ENCODE results near the gene MTRR. TPM values are rescaled to one million over a fixed set of nuclear protein-coding genes. Genes with fewer than 3 reads are reported as not detected.
"Not testable (repeated sequence)": the region's sequence is repeated elsewhere in the genome, so short reads cannot be mapped to it uniquely, and the experiment has no call there.

The MTRR gene
- total RNA-seq, 2 donors from 2014 or later, result 101 to 106 TPM

DNA sequence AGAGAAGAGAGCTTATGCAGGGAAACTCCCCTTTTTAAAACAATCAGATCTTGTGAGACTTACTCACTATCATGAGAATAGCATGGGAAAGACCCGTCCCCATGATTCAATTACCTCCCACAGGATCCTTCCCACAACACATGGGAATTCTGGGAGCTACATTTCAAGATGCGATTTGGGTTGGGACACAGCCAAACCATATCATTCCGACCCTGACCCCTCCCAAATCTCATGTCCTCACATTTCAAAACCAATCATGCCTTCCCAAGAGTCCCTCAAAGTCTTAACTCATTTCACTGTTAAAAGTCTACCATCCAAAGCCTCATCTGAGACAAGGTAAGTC, 42.5 kb downstream of the MTRR start:
- not testable (repeated sequence) for H3K4me1 Mint-ChIP-seq; H3K36me3 Mint-ChIP-seq (ENCODE audit: low read depth); H3K4me3 Mint-ChIP-seq; H3K9me3 ChIP-seq (ENCODE audit: control insufficient read depth, low read length, poor library complexity, severe bottlenecking); DNase-seq; H3K27ac Mint-ChIP-seq; ATAC-seq; H3K27me3 Mint-ChIP-seq

DNA sequence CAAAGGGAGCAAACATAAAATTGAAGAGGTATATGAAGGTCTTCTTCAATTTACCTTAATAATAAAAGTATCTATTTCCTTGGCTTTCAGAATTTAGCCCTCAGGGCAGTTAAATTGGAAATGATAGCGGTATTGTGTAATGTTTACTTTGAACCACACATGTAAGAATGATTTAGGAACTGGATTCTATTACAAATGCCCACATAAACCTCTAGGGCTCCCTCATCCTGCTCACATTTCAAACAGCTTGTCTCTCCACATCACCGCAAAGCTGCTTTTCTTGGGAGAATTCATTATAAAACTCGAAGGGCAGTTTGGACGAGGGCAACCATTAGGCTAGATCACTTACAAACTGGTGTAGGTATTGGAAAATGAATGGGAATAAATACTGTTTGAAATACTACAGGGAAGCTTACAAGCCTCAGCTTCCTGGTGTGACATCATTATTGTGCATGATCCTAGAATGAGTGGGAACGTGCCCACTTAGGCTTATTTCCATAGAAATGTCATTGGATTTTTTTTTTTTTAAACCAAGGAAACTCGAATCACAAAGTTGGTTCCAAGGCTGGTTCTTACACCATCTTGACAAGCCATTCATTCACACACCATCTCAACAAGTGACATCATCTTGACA, 47.3 kb downstream of the MTRR start:
- no peak overlapping the region for H3K4me3 Mint-ChIP-seq
- H3K9me3 ChIP-seq (ENCODE audit: control insufficient read depth, low read length, poor library complexity, severe bottlenecking), result no peaks in the 10 kb centered on the region
- no peak for DNase-seq

DNA sequence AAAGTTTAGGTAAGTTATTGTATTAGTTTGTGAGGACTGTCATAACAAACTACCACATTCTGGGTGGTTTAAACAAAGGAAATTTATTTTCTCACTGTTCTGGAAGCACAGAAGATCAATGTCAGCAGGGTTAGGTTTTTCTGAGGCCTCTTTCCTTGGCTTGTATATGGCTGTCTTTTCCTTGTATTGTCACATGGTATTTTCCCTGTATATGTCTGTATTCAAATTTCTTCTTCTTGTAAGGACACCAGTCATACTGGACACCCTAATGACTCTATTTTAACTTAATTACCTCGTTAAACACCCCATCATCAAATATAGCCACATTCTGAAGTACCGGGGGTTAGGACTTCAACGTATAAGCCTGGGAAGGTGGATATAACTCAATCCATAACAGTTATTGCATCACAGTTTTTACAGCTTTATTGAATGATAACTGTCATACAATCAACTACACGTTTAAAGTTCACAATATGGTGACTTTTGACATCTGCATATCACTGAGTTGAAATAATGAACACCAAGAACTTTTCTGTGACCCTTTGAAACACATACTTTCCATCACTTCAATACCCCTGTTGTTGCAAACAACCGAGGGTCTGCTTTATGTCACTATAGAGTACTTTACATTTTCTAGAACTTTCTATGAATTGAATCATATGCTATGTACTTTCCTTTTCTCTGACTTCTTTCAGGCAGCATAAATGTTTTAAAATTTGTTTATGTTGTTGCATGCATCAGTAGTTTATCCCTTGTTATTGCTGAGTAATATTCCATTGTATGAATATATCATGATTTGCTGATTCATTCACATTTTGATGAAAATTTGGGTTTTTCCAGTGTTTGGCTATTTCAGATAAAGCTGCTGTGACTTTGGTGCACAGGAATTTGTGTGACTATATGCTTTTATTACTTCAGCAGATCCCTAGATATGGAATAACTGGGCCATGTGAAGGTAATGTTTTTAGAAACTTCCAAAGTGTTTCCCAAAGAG, 48.5 kb downstream of the MTRR start:
- Mint-ChIP-seq H3K4me1 (no peaks in the 10 kb centered on the region), H3K4me3 (no peak overlapping the region), H3K36me3 (ENCODE audit: low read depth) (peaks cover 2% of the 10 kb centered on the region), H3K27me3 (peaks cover 4% of the 10 kb centered on the region), H3K27ac (no peak overlapping the region)
- DNase-seq (no peak), ATAC-seq (no peak)
- H3K9me3 ChIP-seq (ENCODE audit: control insufficient read depth, low read length, poor library complexity, severe bottlenecking), result no peaks in the 10 kb centered on the region

More for the DNA sequence above, 47.3 kb downstream of the MTRR start:
- Mint-ChIP-seq H3K27me3 (peaks cover 4% of the 10 kb centered on the region), H3K4me1 (no peaks in the 10 kb centered on the region), H3K36me3 (ENCODE audit: low read depth) (peaks cover 2% of the 10 kb centered on the region), H3K27ac (no peak overlapping the region)
- ATAC-seq, result no peak

- Mint-ChIP-seq H3K4me3 (no peak overlapping the region), H3K27ac (no peak overlapping the region), H3K4me1 (peaks cover 3% of the 10 kb centered on the region), H3K36me3 (ENCODE audit: low read depth) (peaks cover 2% of the 10 kb centered on the region), H3K27me3 (peaks cover 39% of the 10 kb centered on the region)
- no peak for DNase-seq
- no peaks in the 10 kb centered on the region for H3K9me3 ChIP-seq (ENCODE audit: control insufficient read depth, low read length, poor library complexity, severe bottlenecking)
- ATAC-seq, result no peak
Observed at GRCh38 chr5:7925961-7926695, 57.2 kb downstream of the MTRR start.

DNA sequence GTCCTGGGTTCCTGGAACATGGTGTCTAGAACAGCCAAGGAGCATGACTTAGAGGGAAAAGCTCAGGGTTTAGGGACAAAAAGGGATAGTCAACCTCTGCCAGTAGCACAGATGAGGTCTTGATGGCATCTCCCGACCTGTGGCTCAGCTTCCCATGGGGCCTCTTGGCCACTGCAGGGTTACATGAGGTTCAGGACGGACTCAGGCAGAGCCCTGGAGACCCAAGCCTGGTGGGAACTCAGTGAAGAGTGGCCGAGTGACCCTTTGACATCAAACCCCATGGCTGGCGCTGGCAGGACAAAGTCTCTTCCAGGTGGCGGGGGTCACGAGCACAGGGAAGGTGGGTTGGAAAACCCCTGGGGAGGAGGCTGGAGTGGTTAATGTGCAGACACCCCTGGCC, 57.8 kb downstream of the MTRR start:
- Mint-ChIP-seq H3K4me1 (peaks cover 3% of the 10 kb centered on the region), H3K27ac (no peak overlapping the region), H3K36me3 (ENCODE audit: low read depth) (peaks cover 2% of the 10 kb centered on the region), H3K27me3 (peaks cover 45% of the 10 kb centered on the region), H3K4me3 (no peak overlapping the region)
- DNase-seq (no peak), ATAC-seq (no peak)
- H3K9me3 ChIP-seq (ENCODE audit: control insufficient read depth, low read length, poor library complexity, severe bottlenecking), result no peaks in the 10 kb centered on the region

DNA sequence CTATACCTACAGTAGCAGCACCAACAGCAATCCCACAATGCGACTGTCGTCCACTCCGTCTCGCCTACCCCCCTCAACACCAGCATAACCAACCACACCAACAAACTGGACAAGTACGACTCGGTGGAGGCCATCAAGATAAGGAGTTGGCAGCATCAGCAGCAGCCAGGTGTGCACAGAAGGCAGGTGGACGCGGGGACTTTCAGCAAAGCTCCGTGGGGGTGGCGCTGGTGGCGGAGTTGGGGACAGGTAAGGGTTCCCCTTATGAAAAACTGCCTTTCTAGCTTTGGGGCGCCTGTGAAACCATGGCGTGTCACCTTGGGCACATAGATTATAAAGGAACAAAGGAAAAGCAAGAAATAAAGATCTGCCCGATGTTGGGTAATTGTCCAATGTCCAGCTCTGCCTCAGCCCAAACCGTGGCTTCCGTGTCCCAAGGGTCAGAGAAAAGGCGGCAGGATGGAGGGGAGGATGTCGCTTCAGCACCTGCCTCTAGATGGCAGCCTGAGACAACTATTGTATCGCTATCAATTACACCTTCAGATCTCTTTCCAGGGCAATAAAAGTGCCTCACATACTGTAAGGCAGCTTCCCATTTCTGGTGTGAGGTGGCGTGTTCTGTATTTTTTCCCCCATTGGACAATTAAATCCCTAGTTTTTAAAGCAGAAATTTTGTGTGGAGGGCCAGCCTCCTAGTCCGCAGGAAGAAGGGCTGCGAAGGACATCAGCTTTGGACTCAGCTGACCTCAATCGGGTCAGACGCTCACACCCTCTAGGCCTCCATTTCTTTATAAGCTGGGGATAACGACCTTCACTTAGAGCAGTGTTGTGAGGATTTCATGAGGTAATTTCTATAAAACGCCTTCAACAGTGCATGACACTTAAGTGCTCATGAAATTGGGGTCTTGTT, 58.8 kb downstream of the MTRR start:
- Mint-ChIP-seq H3K36me3 (ENCODE audit: low read depth) (peaks cover 2% of the 10 kb centered on the region), H3K27me3 (peaks cover 47% of the 10 kb centered on the region), H3K4me3 (no peak overlapping the region), H3K27ac (no peak overlapping the region), H3K4me1 (peaks cover 3% of the 10 kb centered on the region)
- H3K9me3 ChIP-seq (ENCODE audit: control insufficient read depth, low read length, poor library complexity, severe bottlenecking), result no peaks in the 10 kb centered on the region
- ATAC-seq, result peak; percentile 65
- peak in 1 of 3 donors; percentile 11 for DNase-seq

DNA sequence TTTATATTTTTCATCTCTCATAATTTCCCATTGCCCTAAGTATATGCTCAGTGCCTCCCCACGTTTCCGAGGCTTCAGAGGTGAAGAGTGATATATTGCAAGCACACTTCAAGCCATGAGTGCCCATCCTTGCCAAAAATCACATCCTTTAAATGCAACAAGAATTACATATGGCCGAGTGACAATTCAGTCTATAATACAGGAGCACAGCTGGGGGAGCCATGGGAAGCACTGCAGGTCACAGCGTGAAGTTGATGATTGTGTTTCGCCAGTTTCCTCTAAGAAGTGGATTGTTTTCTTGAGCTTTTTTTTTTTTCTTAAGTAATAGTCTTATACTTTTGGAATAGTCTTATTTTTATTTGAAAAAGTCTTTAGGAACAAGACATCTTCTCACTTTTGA, 61.1 kb downstream of the MTRR start:
- Mint-ChIP-seq H3K4me1 (peaks cover 3% of the 10 kb centered on the region), H3K4me3 (no peak overlapping the region), H3K36me3 (ENCODE audit: low read depth) (no peaks in the 10 kb centered on the region), H3K27ac (no peak overlapping the region), H3K27me3 (peaks cover 51% of the 10 kb centered on the region)
- ATAC-seq, result no peak
- no peak for DNase-seq
- no peaks in the 10 kb centered on the region for H3K9me3 ChIP-seq (ENCODE audit: control insufficient read depth, low read length, poor library complexity, severe bottlenecking)

GRCh38 chr5:7941692-7942091, 72.7 kb downstream of the MTRR start:
- DNase-seq (no peak), ATAC-seq (no peak)
- Mint-ChIP-seq H3K4me1 (no peaks in the 10 kb centered on the region), H3K27me3 (peaks cover 53% of the 10 kb centered on the region), H3K36me3 (ENCODE audit: low read depth) (peaks cover 2% of the 10 kb centered on the region), H3K27ac (no peak overlapping the region), H3K4me3 (no peak overlapping the region)
- no peaks in the 10 kb centered on the region for H3K9me3 ChIP-seq (ENCODE audit: control insufficient read depth, low read length, poor library complexity, severe bottlenecking)

- Mint-ChIP-seq H3K4me3 (no peak overlapping the region), H3K27ac (no peak overlapping the region), H3K36me3 (ENCODE audit: low read depth) (peaks cover 2% of the 10 kb centered on the region), H3K27me3 (peaks cover 23% of the 10 kb centered on the region), H3K4me1 (no peaks in the 10 kb centered on the region)
- DNase-seq (no peak), ATAC-seq (no peak)
- no peaks in the 10 kb centered on the region for H3K9me3 ChIP-seq (ENCODE audit: control insufficient read depth, low read length, poor library complexity, severe bottlenecking)
Observed at GRCh38 chr5:7947301-7947700, 78.4 kb downstream of the MTRR start.

Other genes with a start within 250 kb of the MTRR start
- not detected for gene CFAP90, start 18.0 kb upstream of the MTRR start, total RNA-seq
- 1 to 10 TPM; 4.9 to 5.5 TPM for gene FASTKD3, start 117 bp upstream of the MTRR start, total RNA-seq